ENCODE results near the gene ZBP1.

DNA sequence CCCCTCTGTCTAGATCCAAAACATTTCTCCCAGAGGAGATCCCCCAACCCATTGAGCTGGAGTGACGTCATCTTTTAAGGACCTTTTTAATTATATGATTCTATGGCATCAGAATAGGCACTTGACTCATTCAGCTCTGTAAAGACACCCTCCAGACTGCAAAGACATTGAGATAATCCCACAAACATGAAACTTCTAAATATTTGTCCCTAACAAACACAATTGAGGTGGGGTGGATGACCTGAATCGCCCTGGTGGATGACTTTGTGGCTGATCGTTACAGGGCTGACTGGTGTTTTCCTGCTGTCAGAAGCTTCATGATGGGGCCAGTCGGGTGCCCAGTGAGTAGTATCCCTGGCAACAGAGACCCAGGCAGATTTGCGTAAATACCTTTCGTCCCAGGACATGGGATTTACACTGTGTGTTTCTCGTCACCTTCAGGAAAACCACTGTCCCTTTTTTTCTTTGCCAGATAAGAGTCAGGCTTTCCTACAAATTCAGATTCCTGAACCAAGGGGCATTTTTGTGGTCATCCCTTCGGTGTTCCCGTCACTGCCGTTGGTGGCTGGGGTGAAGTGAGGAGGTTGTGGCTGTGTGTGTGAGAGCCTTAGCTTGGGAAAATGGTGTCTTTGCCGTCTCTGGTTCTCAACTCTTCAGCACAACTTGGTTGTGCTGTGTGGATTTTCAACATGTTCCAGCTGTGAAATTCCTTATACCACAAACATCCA lies 64.6 kb downstream of the ZBP1 start:
- TF ChIP-seq, protein P1, sequence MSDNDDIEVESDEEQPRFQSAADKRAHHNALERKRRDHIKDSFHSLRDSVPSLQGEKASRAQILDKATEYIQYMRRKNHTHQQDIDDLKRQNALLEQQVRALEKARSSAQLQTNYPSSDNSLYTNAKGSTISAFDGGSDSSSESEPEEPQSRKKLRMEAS (IDR thresholded peaks at IDR 0.05): no peak
- TF ChIP-seq, protein P2, sequence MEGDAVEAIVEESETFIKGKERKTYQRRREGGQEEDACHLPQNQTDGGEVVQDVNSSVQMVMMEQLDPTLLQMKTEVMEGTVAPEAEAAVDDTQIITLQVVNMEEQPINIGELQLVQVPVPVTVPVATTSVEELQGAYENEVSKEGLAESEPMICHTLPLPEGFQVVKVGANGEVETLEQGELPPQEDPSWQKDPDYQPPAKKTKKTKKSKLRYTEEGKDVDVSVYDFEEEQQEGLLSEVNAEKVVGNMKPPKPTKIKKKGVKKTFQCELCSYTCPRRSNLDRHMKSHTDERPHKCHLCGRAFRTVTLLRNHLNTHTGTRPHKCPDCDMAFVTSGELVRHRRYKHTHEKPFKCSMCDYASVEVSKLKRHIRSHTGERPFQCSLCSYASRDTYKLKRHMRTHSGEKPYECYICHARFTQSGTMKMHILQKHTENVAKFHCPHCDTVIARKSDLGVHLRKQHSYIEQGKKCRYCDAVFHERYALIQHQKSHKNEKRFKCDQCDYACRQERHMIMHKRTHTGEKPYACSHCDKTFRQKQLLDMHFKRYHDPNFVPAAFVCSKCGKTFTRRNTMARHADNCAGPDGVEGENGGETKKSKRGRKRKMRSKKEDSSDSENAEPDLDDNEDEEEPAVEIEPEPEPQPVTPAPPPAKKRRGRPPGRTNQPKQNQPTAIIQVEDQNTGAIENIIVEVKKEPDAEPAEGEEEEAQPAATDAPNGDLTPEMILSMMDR (IDR thresholded peaks at IDR 0.05 in 2 of 3, conservative IDR thresholded peaks at IDR 0.05 in 1 of 3; ENCODE audit: borderline replicate concordance in 1 of 3, insufficient read depth in 1 of 3, low read depth in 2 of 3, low read length in 2 of 3): no peak
- no peak for TF ChIP-seq YY1 (IDR thresholded peaks at IDR 0.05; ENCODE audit: extremely low read depth, insufficient replicate concordance, low read depth, low read length)
- no peak for TF ChIP-seq POLR2A (IDR thresholded peaks at IDR 0.05; ENCODE audit: borderline replicate concordance, extremely low read depth, insufficient read depth, insufficient read length)
- TF ChIP-seq POLR2AphosphoS5 (IDR thresholded peaks at IDR 0.05; ENCODE audit: low read depth, low read length): no peak
- TF ChIP-seq SIN3A (IDR thresholded peaks at IDR 0.05; ENCODE audit: low read depth): no peak
- no peak for TF ChIP-seq JUND (IDR thresholded peaks at IDR 0.05)
- TF ChIP-seq EZH2 (IDR thresholded peaks at IDR 0.05): no peak
- no peak for TF ChIP-seq ZNF274 (IDR thresholded peaks at IDR 0.05; ENCODE audit: low read depth, low read length)
- no peak for TF ChIP-seq ZFX (IDR thresholded peaks at IDR 0.05)
- no peak for TF ChIP-seq SRF (IDR thresholded peaks at IDR 0.05; ENCODE audit: low read depth)
- no peak for TF ChIP-seq EGR1 (IDR thresholded peaks at IDR 0.05; ENCODE audit: low read depth)
- TF ChIP-seq, protein P3, sequence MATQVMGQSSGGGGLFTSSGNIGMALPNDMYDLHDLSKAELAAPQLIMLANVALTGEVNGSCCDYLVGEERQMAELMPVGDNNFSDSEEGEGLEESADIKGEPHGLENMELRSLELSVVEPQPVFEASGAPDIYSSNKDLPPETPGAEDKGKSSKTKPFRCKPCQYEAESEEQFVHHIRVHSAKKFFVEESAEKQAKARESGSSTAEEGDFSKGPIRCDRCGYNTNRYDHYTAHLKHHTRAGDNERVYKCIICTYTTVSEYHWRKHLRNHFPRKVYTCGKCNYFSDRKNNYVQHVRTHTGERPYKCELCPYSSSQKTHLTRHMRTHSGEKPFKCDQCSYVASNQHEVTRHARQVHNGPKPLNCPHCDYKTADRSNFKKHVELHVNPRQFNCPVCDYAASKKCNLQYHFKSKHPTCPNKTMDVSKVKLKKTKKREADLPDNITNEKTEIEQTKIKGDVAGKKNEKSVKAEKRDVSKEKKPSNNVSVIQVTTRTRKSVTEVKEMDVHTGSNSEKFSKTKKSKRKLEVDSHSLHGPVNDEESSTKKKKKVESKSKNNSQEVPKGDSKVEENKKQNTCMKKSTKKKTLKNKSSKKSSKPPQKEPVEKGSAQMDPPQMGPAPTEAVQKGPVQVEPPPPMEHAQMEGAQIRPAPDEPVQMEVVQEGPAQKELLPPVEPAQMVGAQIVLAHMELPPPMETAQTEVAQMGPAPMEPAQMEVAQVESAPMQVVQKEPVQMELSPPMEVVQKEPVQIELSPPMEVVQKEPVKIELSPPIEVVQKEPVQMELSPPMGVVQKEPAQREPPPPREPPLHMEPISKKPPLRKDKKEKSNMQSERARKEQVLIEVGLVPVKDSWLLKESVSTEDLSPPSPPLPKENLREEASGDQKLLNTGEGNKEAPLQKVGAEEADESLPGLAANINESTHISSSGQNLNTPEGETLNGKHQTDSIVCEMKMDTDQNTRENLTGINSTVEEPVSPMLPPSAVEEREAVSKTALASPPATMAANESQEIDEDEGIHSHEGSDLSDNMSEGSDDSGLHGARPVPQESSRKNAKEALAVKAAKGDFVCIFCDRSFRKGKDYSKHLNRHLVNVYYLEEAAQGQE (IDR thresholded peaks at IDR 0.05; ENCODE audit: low read depth): no peak
- no peak for TF ChIP-seq RAD21 (IDR thresholded peaks at IDR 0.05; ENCODE audit: low read depth)

Measured in HCT116 (cell line).